Activated CD8-positive, alpha-beta T cell treated with anti-CD3 and anti-CD28 coated beads for 36 hours (primary cell): ENCODE results near the gene RIMBP2. TPM values are rescaled to one million over a fixed set of nuclear protein-coding genes. Genes with fewer than 3 reads are reported as not detected.
"Not testable (repeated sequence)": the region's sequence is repeated elsewhere in the genome, so short reads cannot be mapped to it uniquely, and the experiment has no call there.

Source experiments
- ATAC-seq: fragments of 200-7000 bp; cut with Tn5 transposase; one replicate; pipeline ENCODE4 v1.10.0; 2021; ENCODE audit warnings: mild to moderate bottlenecking, moderate library complexity
- CTCF ChIA-PET: fragments of 350-600 bp; sonication (Branson Sonifier 250); formaldehyde crosslinking; loops from one replicate; lab custom pipeline; 2021; ENCODE audit warnings: antibody characterized with exemption; lab: Charles Lee
- POLR2A ChIA-PET: fragments of 350-600 bp; sonication (Branson Sonifier 250); formaldehyde crosslinking; loops from one replicate; lab custom pipeline; 2021; ENCODE audit warnings: antibody characterized with exemption; lab: Charles Lee
- DNase-seq: peaks from one replicate; pipeline ENCODE4 v3.0.0-alpha.2; 2020
- H3K27ac Mint-ChIP-seq: one replicate; pipeline ENCODE4 v1.8.0; 2021; ENCODE audit warnings: mild to moderate bottlenecking, mixed read lengths
- H3K27me3 Mint-ChIP-seq: one replicate; pipeline ENCODE4 v1.8.0; 2021; ENCODE audit warnings: mixed read lengths
- H3K36me3 Mint-ChIP-seq: one replicate; pipeline ENCODE4 v1.8.0; 2021; ENCODE audit warnings: low read depth, mixed read lengths
- H3K4me1 Mint-ChIP-seq: one replicate; pipeline ENCODE4 v1.8.0; 2021; ENCODE audit warnings: low read depth, mixed read lengths
- H3K4me3 Mint-ChIP-seq: one replicate; pipeline ENCODE4 v1.8.0; 2021; ENCODE audit warnings: mild to moderate bottlenecking, moderate library complexity, mixed read lengths
- H3K9me3 Mint-ChIP-seq: one replicate; pipeline ENCODE4 v1.8.0; 2021; ENCODE audit warnings: mixed read lengths
- intact Hi-C: fragments of 100-400 bp; cut with micrococcal nuclease; formaldehyde crosslinking; loops from one replicate; pipeline ENCODE4 v1.10.0; 2022
- total RNA-seq, 2 experiments: library from RNA; stranded (reverse); gene quantifications; one replicate each; pipeline ENCODE4 v1.2.3, GENCODE V29; 2021
- TF ChIP-seq, protein P1 (sequence below): fragments of 200-600 bp; IDR thresholded peaks from one replicate; pipeline ENCODE4 v1.8.0; 2022; ENCODE audit warnings: antibody characterized with exemption, mild to moderate bottlenecking

The RIMBP2 gene
- total RNA-seq, 2 experiments from 2014 or later = not detected

DNA sequence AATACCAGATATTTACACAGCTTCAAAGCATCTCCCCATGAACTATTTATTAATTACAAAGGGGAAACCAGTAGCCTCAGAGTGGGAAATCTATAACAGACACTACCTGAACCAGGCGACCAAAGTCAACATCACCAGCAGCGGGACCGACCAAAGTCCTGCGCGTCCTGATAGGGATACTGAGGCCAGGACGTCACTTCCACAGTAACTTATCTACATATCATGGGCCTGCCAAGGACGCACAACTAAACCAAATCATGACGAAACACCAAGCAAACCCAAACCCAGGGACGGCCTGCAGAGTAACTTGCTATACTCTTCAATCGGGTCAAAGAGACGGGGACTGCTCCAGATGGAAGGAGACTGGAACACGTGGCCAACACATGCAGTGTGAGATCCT lies 26.0 kb upstream of the RIMBP2 start:
- POLR2A ChIA-PET = no interaction called here
- intact Hi-C loops = loop anchor here (10.0 kb wide), 1 partner anchor 177 kb away; no protein-coding TSS in a partner anchor
- Mint-ChIP-seq H3K9me3 (no peaks in the 10 kb centered on the region), H3K27me3 (peaks cover 17% of the 10 kb centered on the region), H3K27ac (no peak overlapping the region), H3K4me3 (no peak overlapping the region), H3K36me3 (no peaks in the 10 kb centered on the region), H3K4me1 (no peaks in the 10 kb centered on the region)
- TF ChIP-seq, protein P1, sequence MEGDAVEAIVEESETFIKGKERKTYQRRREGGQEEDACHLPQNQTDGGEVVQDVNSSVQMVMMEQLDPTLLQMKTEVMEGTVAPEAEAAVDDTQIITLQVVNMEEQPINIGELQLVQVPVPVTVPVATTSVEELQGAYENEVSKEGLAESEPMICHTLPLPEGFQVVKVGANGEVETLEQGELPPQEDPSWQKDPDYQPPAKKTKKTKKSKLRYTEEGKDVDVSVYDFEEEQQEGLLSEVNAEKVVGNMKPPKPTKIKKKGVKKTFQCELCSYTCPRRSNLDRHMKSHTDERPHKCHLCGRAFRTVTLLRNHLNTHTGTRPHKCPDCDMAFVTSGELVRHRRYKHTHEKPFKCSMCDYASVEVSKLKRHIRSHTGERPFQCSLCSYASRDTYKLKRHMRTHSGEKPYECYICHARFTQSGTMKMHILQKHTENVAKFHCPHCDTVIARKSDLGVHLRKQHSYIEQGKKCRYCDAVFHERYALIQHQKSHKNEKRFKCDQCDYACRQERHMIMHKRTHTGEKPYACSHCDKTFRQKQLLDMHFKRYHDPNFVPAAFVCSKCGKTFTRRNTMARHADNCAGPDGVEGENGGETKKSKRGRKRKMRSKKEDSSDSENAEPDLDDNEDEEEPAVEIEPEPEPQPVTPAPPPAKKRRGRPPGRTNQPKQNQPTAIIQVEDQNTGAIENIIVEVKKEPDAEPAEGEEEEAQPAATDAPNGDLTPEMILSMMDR = no peak
- CTCF ChIA-PET = no interaction called here
- no peak for ATAC-seq
- no peak for DNase-seq

DNA sequence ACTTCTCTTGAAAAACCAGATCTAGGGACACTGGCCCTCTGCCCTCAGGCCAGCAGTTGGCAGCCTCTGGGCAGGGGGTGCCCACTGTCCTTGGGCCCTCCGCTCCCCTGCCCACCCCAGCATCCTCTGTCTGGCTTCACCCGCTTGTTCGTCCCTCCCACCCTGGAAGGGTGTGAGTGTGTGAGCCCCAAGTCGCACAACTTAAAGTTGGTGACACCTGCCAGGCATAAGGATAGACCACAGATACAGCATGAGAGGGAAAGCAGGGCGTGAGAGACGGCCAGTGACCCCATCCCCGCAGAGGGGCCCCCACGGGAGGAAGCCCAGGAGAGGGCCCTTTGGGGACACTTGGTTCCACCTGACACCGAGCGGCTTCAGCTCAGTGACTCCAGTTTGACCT lies 23.5 kb upstream of the RIMBP2 start:
- CTCF ChIA-PET = interaction anchor here (1.3 kb wide), 1 partner anchor 8 kb away, joined by 6 read pairs; no protein-coding TSS in a partner anchor
- no peaks in the 10 kb centered on the region for H3K9me3 Mint-ChIP-seq
- H3K36me3 Mint-ChIP-seq = no peaks in the 10 kb centered on the region
- H3K4me3 Mint-ChIP-seq = no peak overlapping the region
- TF ChIP-seq, protein P1 = no peak
- ATAC-seq (no peak), DNase-seq (no peak)
- H3K4me1 Mint-ChIP-seq = no peaks in the 10 kb centered on the region
- POLR2A ChIA-PET = no interaction called here
- intact Hi-C loops = no loop called here
- peaks cover 17% of the 10 kb centered on the region for H3K27me3 Mint-ChIP-seq
- H3K27ac Mint-ChIP-seq = no peak overlapping the region

GRCh38 chr12:130738403-130738802 lies 22.3 kb upstream of the RIMBP2 start:
- not testable (repeated sequence) for DNase-seq

DNA sequence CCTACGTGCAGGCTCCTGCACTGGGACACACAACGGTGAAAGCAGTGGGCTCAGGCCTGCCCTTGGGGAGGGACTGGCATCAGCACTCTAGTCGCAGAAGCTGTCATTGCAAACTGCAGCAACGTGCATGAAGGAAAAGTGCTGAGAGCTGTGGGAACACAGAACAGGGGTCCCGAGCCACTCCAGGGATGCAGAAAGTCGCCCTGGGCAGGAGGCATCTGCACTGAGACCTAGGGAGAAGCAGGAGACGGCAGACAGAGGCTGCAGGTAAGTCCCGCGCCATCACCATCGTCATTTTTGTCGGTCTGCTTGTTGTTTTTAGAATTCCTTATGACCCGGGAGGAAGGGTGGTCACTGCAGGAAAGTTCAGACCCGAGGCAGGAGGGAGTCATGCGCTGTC lies 21.6 kb upstream of the RIMBP2 start:
- intact Hi-C loops = no loop called here
- TF ChIP-seq, protein P1 = no peak
- Mint-ChIP-seq H3K9me3 (no peaks in the 10 kb centered on the region), H3K4me1 (no peaks in the 10 kb centered on the region), H3K27me3 (peaks cover 17% of the 10 kb centered on the region), H3K27ac (no peak overlapping the region), H3K4me3 (no peak overlapping the region), H3K36me3 (no peaks in the 10 kb centered on the region)
- no peak for ATAC-seq
- no peak for DNase-seq
- POLR2A ChIA-PET = no interaction called here
- CTCF ChIA-PET = interaction anchor here (1.0 kb wide), 1 partner anchor 10 kb away, joined by 3 read pairs; no protein-coding TSS in a partner anchor

More at GRCh38 chr12:130738403-130738802, 22.3 kb upstream of the RIMBP2 start:
- H3K4me3 Mint-ChIP-seq, ATAC-seq, H3K4me1 Mint-ChIP-seq, H3K27ac Mint-ChIP-seq, H3K9me3 Mint-ChIP-seq, intact Hi-C loops, POLR2A ChIA-PET, H3K36me3 Mint-ChIP-seq: not testable (repeated sequence)
- CTCF ChIA-PET = interaction anchor here (1.3 kb wide), 1 partner anchor 10 kb away, joined by 6 read pairs; no protein-coding TSS in a partner anchor
- peaks cover 17% of the 10 kb centered on the region for H3K27me3 Mint-ChIP-seq

GRCh38 chr12:130729344-130729743 lies 13.2 kb upstream of the RIMBP2 start:
- no peak for DNase-seq
- ATAC-seq = no peak
- POLR2A ChIA-PET = no interaction called here
- intact Hi-C loops = no loop called here
- Mint-ChIP-seq H3K36me3 (peaks cover 2% of the 10 kb centered on the region), H3K9me3 (peaks cover 14% of the 10 kb centered on the region), H3K4me3 (no peak overlapping the region), H3K27me3 (peaks cover 3% of the 10 kb centered on the region), H3K27ac (no peak overlapping the region), H3K4me1 (no peaks in the 10 kb centered on the region)
- TF ChIP-seq, protein P1 = no peak
- CTCF ChIA-PET = no interaction called here
